Activated B cell treated with CpG ODN at 0.5 μM for 24 hours (primary cell): ENCODE results near the gene CALU. TPM values are rescaled to one million over a fixed set of nuclear protein-coding genes. Genes with fewer than 3 reads are reported as not detected.

ENCODE experiments used
- ATAC-seq: fragments of 200-7000 bp; cut with Tn5 transposase; one replicate; pipeline ENCODE4 v1.10.0; 2021; ENCODE audit warnings: low read depth, mild to moderate bottlenecking, moderate library complexity
- CTCF ChIA-PET: fragments of 350-600 bp; sonication (Branson Sonifier 250); formaldehyde crosslinking; loops from one replicate; lab custom pipeline; 2021; ENCODE audit warnings: antibody characterized with exemption; lab: Charles Lee
- POLR2A ChIA-PET: fragments of 350-600 bp; sonication (Branson Sonifier 250); formaldehyde crosslinking; loops from one replicate; lab custom pipeline; 2021; ENCODE audit warnings: antibody characterized with exemption; lab: Charles Lee
- DNase-seq: peaks from one replicate; pipeline ENCODE4 v3.0.0; 2022
- H3K27ac Mint-ChIP-seq: one replicate; pipeline ENCODE4 v1.8.0; 2020; ENCODE audit warnings: mixed read lengths
- H3K27me3 Mint-ChIP-seq: one replicate; pipeline ENCODE4 v1.8.0; 2021; ENCODE audit warnings: mixed read lengths
- H3K36me3 Mint-ChIP-seq: one replicate; pipeline ENCODE4 v1.8.0; 2021; ENCODE audit warnings: low read depth, mixed read lengths
- H3K4me1 Mint-ChIP-seq: one replicate; pipeline ENCODE4 v1.8.0; 2021; ENCODE audit warnings: mixed read lengths
- H3K4me3 Mint-ChIP-seq: one replicate; pipeline ENCODE4 v1.8.0; 2020; ENCODE audit warnings: mild to moderate bottlenecking, mixed read lengths
- H3K9me3 Mint-ChIP-seq: one replicate; pipeline ENCODE4 v1.8.0; 2020; ENCODE audit warnings: mixed read lengths
- intact Hi-C: fragments of 100-400 bp; cut with micrococcal nuclease; formaldehyde crosslinking; loops from one replicate; pipeline ENCODE4 v1.15.1; 2024
- total RNA-seq: library from RNA; stranded (reverse); gene quantifications from 2 replicates; pipeline ENCODE4 v1.2.3, GENCODE V29; 2022
- TF ChIP-seq, protein P1 (sequence below): fragments of 200-600 bp; IDR thresholded peaks from one replicate; pipeline ENCODE4 v1.8.0; 2022; ENCODE audit warnings: antibody characterized with exemption, mild to moderate bottlenecking

Gene CALU
- total RNA-seq, 1 donor from 2014 or later: 15.4 TPM

- TF ChIP-seq, protein P1, sequence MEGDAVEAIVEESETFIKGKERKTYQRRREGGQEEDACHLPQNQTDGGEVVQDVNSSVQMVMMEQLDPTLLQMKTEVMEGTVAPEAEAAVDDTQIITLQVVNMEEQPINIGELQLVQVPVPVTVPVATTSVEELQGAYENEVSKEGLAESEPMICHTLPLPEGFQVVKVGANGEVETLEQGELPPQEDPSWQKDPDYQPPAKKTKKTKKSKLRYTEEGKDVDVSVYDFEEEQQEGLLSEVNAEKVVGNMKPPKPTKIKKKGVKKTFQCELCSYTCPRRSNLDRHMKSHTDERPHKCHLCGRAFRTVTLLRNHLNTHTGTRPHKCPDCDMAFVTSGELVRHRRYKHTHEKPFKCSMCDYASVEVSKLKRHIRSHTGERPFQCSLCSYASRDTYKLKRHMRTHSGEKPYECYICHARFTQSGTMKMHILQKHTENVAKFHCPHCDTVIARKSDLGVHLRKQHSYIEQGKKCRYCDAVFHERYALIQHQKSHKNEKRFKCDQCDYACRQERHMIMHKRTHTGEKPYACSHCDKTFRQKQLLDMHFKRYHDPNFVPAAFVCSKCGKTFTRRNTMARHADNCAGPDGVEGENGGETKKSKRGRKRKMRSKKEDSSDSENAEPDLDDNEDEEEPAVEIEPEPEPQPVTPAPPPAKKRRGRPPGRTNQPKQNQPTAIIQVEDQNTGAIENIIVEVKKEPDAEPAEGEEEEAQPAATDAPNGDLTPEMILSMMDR: no peak
- ChIA-PET CTCF (no interaction called here), POLR2A (no interaction called here)
- Mint-ChIP-seq H3K36me3 (no peaks in the 10 kb centered on the region), H3K4me1 (no peaks in the 10 kb centered on the region), H3K9me3 (no peaks in the 10 kb centered on the region), H3K4me3 (no peak overlapping the region), H3K27me3 (peaks cover 9% of the 10 kb centered on the region), H3K27ac (no peak overlapping the region)
- intact Hi-C loops: no loop called here
- no peak for DNase-seq
- no peak for ATAC-seq
These were observed 14.4 kb upstream of the CALU start for GRCh38 chr7:128724743-128725142.

GRCh38 chr7:128725531-128725930 lies 13.6 kb upstream of the CALU start:
- Mint-ChIP-seq H3K27ac (no peak overlapping the region), H3K9me3 (no peaks in the 10 kb centered on the region), H3K4me3 (no peak overlapping the region), H3K4me1 (no peaks in the 10 kb centered on the region), H3K27me3 (peaks cover 9% of the 10 kb centered on the region), H3K36me3 (no peaks in the 10 kb centered on the region)
- ChIA-PET POLR2A (no interaction called here), CTCF (interaction anchor here (1.5 kb wide), 1 partner anchor 158 kb away, joined by 3 read pairs; no protein-coding TSS in a partner anchor)
- TF ChIP-seq, protein P1: no peak
- DNase-seq (no peak), ATAC-seq (no peak)
- intact Hi-C loops: no loop called here

- CTCF ChIA-PET: interaction anchor here (1.5 kb wide), 1 partner anchor 158 kb away, joined by 3 read pairs; no protein-coding TSS in a partner anchor
- intact Hi-C loops: no loop called here
- POLR2A ChIA-PET: no interaction called here
These were observed 13.0 kb upstream of the CALU start for GRCh38 chr7:128726059-128726736.

GRCh38 chr7:128726737-128727072 lies 12.5 kb upstream of the CALU start:
- Mint-ChIP-seq H3K27me3 (peaks cover 11% of the 10 kb centered on the region), H3K4me3 (no peak overlapping the region), H3K36me3 (no peaks in the 10 kb centered on the region), H3K4me1 (no peaks in the 10 kb centered on the region), H3K9me3 (no peaks in the 10 kb centered on the region), H3K27ac (no peak overlapping the region)
- no peak for DNase-seq
- intact Hi-C loops: no loop called here
- CTCF ChIA-PET: interaction anchor here (1.5 kb wide), 1 partner anchor 157 kb away, joined by 3 read pairs; no protein-coding TSS in a partner anchor
- POLR2A ChIA-PET: no interaction called here
- TF ChIP-seq, protein P1: no peak
- ATAC-seq: no peak

More at GRCh38 chr7:128726059-128726736, 13.0 kb upstream of the CALU start:
- ATAC-seq (no peak), DNase-seq (no peak)
- Mint-ChIP-seq H3K27me3 (peaks cover 9% of the 10 kb centered on the region), H3K27ac (no peak overlapping the region), H3K4me1 (no peaks in the 10 kb centered on the region), H3K9me3 (no peaks in the 10 kb centered on the region), H3K4me3 (no peak overlapping the region), H3K36me3 (no peaks in the 10 kb centered on the region)
- TF ChIP-seq, protein P1: no peak

DNA sequence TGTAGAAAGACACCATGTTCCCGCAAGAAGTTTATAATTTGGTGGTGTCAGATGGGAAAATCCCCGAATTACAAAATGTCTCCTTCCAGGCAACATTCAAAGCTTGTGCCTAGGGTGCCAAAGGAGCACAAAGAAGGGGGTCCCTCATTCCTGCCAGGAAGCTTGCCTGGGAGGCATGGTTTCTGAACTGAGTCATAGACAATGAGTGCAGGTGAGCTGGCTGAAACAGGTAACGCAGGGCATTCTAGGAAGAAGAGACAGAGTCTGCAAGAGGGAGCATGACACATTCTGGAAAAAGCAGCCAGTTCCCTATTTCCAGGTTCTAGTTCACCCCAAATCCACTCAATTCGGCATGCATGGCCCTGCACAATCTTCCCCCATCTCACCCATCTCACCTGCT lies 11.9 kb upstream of the CALU start:
- H3K4me1 Mint-ChIP-seq: no peaks in the 10 kb centered on the region
- no peaks in the 10 kb centered on the region for H3K36me3 Mint-ChIP-seq
- no peak overlapping the region for H3K27ac Mint-ChIP-seq
- TF ChIP-seq, protein P1: no peak
- CTCF ChIA-PET: no interaction called here
- intact Hi-C loops: no loop called here
- no peaks in the 10 kb centered on the region for H3K9me3 Mint-ChIP-seq
- peaks cover 13% of the 10 kb centered on the region for H3K27me3 Mint-ChIP-seq
- ATAC-seq: no peak
- no peak overlapping the region for H3K4me3 Mint-ChIP-seq
- DNase-seq: no peak
- POLR2A ChIA-PET: no interaction called here
